MCF 10A (cell line): Measurements from ENCODE around the gene FGGY. TPM values are rescaled to one million over a fixed set of nuclear protein-coding genes. Genes with fewer than 3 reads are reported as not detected.

Source experiments
- BruUV-seq: library from RNA; stranded (reverse); fragments of 400-500 nt; replicated peaks from 2 replicates; lab custom pipeline; 2021; lab: Mats Ljungman, UMichigan
- CTCF ChIA-PET: fragments of 300-600 bp; sonication (Branson Sonifier 250); formaldehyde crosslinking; extraction: SDS; loops from one replicate; lab custom pipeline; 2021; ENCODE audit warnings: antibody characterized with exemption, inconsistent platforms; lab: Yijun Ruan, JAX
- POLR2A ChIA-PET: fragments of 300-600, 350-650 bp; sonication (Branson Sonifier 250); formaldehyde crosslinking; extraction: SDS; loops from one replicate; lab custom pipeline; 2020; ENCODE audit warnings: antibody characterized with exemption, inconsistent platforms; lab: Yijun Ruan, JAX
- DNase-seq: peaks from one replicate; pipeline ENCODE4 v3.0.0-alpha.2; 2018; ENCODE audit not compliant: unreplicated experiment
- H3K27ac Mint-ChIP-seq: one replicate; pipeline ENCODE4 v1.8.0; 2022; ENCODE audit warnings: mild to moderate bottlenecking, low read depth, mixed read lengths; ENCODE audit not compliant: unreplicated experiment
- H3K27me3 Mint-ChIP-seq: one replicate; pipeline ENCODE4 v1.8.0; 2022; ENCODE audit warnings: mixed read lengths; ENCODE audit not compliant: insufficient read depth, unreplicated experiment
- H3K36me3 Mint-ChIP-seq: one replicate; pipeline ENCODE4 v1.8.0; 2022; ENCODE audit warnings: mild to moderate bottlenecking, moderate library complexity, mixed read lengths; ENCODE audit not compliant: insufficient read depth, unreplicated experiment
- H3K4me1 Mint-ChIP-seq: one replicate; pipeline ENCODE4 v1.8.0; 2022; ENCODE audit warnings: mixed read lengths; ENCODE audit not compliant: insufficient read depth, unreplicated experiment
- H3K4me3 Mint-ChIP-seq: one replicate; pipeline ENCODE4 v1.8.0; 2022; ENCODE audit warnings: mild to moderate bottlenecking, moderate library complexity, mixed read lengths; ENCODE audit not compliant: unreplicated experiment
- H3K9me3 Mint-ChIP-seq: one replicate; pipeline ENCODE4 v1.8.0; 2022; ENCODE audit warnings: mixed read lengths; ENCODE audit not compliant: unreplicated experiment
- CTCF ChIP-seq: fragments of 200-600 bp; IDR thresholded peaks from one replicate; pipeline ENCODE4 v1.8.0; 2022; ENCODE audit warnings: antibody characterized with exemption, mild to moderate bottlenecking; ENCODE audit not compliant: unreplicated experiment
- intact Hi-C: fragments of 100-400 bp; cut with micrococcal nuclease; formaldehyde crosslinking; loops from 2 replicates; pipeline ENCODE4 v1.14.1; 2022
- total RNA-seq: library from RNA; stranded (reverse); gene quantifications from 2 replicates; pipeline ENCODE4 v1.2.3, GENCODE V29; 2022

The FGGY gene
- total RNA-seq, 1 experiment from 2014 or later: 10.6 TPM

- no peak for DNase-seq
- peaks cover 2% of the 10 kb centered on the region for H3K4me1 Mint-ChIP-seq
- no peak overlapping the region for H3K4me3 Mint-ChIP-seq
- H3K36me3 Mint-ChIP-seq: peaks cover 7% of the 10 kb centered on the region
- intact Hi-C loops: no loop called here
- no peak for TF ChIP-seq CTCF
- H3K27ac Mint-ChIP-seq: no peak overlapping the region
- H3K27me3 Mint-ChIP-seq: no peaks in the 10 kb centered on the region
- no peaks in the 10 kb centered on the region for H3K9me3 Mint-ChIP-seq
- ChIA-PET CTCF (no interaction called here), POLR2A (no interaction called here)
- BruUV-seq: no TSS peak
Observed at GRCh38 chr1:59667020-59667419, 370.1 kb downstream of the FGGY start.

- H3K36me3 Mint-ChIP-seq: peaks cover 7% of the 10 kb centered on the region
- intact Hi-C loops: loop anchor here (5.0 to 10.0 kb wide), 2 partner anchors 225 to 373 kb away; partner anchors contain the start of gene FGGY
- no peak overlapping the region for H3K4me3 Mint-ChIP-seq
- DNase-seq: no peak
- no peak for TF ChIP-seq CTCF
- H3K4me1 Mint-ChIP-seq: peaks cover 28% of the 10 kb centered on the region
- no peak overlapping the region for H3K27ac Mint-ChIP-seq
- ChIA-PET CTCF (no interaction called here), POLR2A (interaction anchor here (0.7 to 1.0 kb wide), 2 partner anchors 22 to 75 kb away, joined by 3 to 4 read pairs; no protein-coding TSS in a partner anchor)
- H3K9me3 Mint-ChIP-seq: peaks cover 7% of the 10 kb centered on the region
- no peaks in the 10 kb centered on the region for H3K27me3 Mint-ChIP-seq
- no TSS peak for BruUV-seq
Observed at GRCh38 chr1:59669752-59670312, 372.9 kb downstream of the FGGY start.

- H3K4me1 Mint-ChIP-seq: peaks cover 34% of the 10 kb centered on the region
- peaks cover 7% of the 10 kb centered on the region for H3K9me3 Mint-ChIP-seq
- CTCF ChIA-PET: interaction anchor here (0.6 kb wide), 1 partner anchor 174 kb away, joined by 3 read pairs; no protein-coding TSS in a partner anchor
- DNase-seq: no peak
- POLR2A ChIA-PET: interaction anchor here (0.6 to 1.0 kb wide), 3 partner anchors 21 to 850 kb away, joined by 3 to 4 read pairs (median 4); no protein-coding TSS in a partner anchor
- intact Hi-C loops: loop anchor here (5.0 to 10.0 kb wide), 2 partner anchors 226 to 373 kb away; partner anchors contain the start of gene FGGY
- no peak overlapping the region for H3K4me3 Mint-ChIP-seq
- no peaks in the 10 kb centered on the region for H3K27me3 Mint-ChIP-seq
- H3K36me3 Mint-ChIP-seq: peaks cover 7% of the 10 kb centered on the region
- TF ChIP-seq CTCF: no peak
- peak overlapping the region; percentile 21 for H3K27ac Mint-ChIP-seq
- BruUV-seq: no TSS peak
Observed at GRCh38 chr1:59670662-59671061, 373.8 kb downstream of the FGGY start.

GRCh38 chr1:59671066-59671952 lies 374.4 kb downstream of the FGGY start:
- peaks cover 7% of the 10 kb centered on the region for H3K36me3 Mint-ChIP-seq
- ChIA-PET POLR2A (interaction anchor here (0.6 to 4.2 kb wide), 3 partner anchors 172 to 850 kb away, joined by 3 to 32 read pairs (median 4); no protein-coding TSS in a partner anchor), CTCF (interaction anchor here (0.6 kb wide), 2 partner anchors 87 to 175 kb away, joined by 3 read pairs; no protein-coding TSS in a partner anchor)
- peaks cover 34% of the 10 kb centered on the region for H3K4me1 Mint-ChIP-seq
- no peaks in the 10 kb centered on the region for H3K27me3 Mint-ChIP-seq
- BruUV-seq: no TSS peak
- no peak for TF ChIP-seq CTCF
- no peak overlapping the region for H3K4me3 Mint-ChIP-seq
- no peak for DNase-seq
- peaks cover 7% of the 10 kb centered on the region for H3K9me3 Mint-ChIP-seq
- H3K27ac Mint-ChIP-seq: peak overlapping the region; percentile 21
- intact Hi-C loops: loop anchor here (5.0 to 10.0 kb wide), 2 partner anchors 227 to 374 kb away; partner anchors contain the start of gene FGGY
